ENCODE measurements around the gene SLC12A6.

DNA sequence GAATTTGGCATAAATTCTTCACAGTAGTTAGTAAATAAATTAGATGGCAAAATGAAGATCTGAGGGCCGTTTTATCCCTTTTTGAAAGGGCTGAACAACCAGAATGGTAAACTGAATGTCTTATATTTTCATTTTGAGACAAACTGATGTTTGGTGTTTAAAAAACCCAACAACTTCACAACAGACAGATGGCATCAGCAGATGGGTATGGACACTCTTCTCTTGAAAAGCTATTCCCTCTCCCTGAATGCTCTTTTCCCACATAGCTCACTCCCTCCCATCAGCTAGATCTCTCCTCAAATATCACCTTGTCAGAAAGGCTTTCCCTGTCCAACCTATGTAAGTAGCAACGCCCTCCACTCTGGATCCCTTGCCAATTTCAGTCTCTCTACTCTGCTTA is 79.4 kb downstream of the SLC12A6 start:
- TF ChIP-seq, protein P1, sequence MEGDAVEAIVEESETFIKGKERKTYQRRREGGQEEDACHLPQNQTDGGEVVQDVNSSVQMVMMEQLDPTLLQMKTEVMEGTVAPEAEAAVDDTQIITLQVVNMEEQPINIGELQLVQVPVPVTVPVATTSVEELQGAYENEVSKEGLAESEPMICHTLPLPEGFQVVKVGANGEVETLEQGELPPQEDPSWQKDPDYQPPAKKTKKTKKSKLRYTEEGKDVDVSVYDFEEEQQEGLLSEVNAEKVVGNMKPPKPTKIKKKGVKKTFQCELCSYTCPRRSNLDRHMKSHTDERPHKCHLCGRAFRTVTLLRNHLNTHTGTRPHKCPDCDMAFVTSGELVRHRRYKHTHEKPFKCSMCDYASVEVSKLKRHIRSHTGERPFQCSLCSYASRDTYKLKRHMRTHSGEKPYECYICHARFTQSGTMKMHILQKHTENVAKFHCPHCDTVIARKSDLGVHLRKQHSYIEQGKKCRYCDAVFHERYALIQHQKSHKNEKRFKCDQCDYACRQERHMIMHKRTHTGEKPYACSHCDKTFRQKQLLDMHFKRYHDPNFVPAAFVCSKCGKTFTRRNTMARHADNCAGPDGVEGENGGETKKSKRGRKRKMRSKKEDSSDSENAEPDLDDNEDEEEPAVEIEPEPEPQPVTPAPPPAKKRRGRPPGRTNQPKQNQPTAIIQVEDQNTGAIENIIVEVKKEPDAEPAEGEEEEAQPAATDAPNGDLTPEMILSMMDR (IDR thresholded peaks at IDR 0.05): no peak
- no peak for TF ChIP-seq POLR2A (IDR thresholded peaks at IDR 0.05)

Data from right lobe of liver (tissue), 4 donors.